ENCODE results near the gene KDM4C. TPM values are rescaled to one million over a fixed set of nuclear protein-coding genes. Genes with fewer than 3 reads are reported as not detected.

Gene KDM4C
- total RNA-seq, 1 donor from 2014 or later: 14.2 TPM

DNA sequence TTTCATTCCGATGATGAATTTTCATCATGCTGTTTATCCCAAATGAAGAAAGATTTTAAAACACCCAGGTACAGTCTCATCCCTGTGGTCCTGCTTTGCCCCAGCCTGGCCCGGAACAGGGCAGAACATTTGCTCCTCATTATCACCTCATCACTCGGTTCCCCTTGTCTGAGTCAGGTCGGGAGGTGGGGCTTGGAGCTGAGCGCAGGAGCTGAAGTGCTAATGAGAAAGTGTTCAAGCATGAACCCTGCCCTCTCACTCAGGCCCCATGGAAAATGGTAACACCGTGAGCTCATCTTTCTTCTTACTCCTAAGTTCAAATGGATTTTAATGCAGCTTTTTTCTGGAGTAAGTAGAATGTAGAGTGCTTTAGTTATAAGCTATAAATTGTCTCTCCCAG, 466.2 kb downstream of the KDM4C start:
- ATAC-seq (ENCODE audit: poor library complexity) (no peak), DNase-seq (no peak)
- intact Hi-C loops (cut with DNase I): no loop called here

Other genes with a start within 250 kb of the KDM4C start
- not detected for gene GLDC, start 112.2 kb upstream of the KDM4C start, total RNA-seq

All from Right ventricle myocardium superior (tissue), 1 donor.